GM21515 (cell line): ENCODE measurements around the gene C2orf81.
"Not testable (repeated sequence)": the region's sequence is repeated elsewhere in the genome, so short reads cannot be mapped to it uniquely, and the experiment has no call there.

Experiments used
- ATAC-seq: cut with Tn5 transposase; IDR thresholded peaks from one replicate; pipeline ENCODE4 v1.9.1; 2021; ENCODE audit not compliant: unreplicated experiment

Gene C2orf81

DNA sequence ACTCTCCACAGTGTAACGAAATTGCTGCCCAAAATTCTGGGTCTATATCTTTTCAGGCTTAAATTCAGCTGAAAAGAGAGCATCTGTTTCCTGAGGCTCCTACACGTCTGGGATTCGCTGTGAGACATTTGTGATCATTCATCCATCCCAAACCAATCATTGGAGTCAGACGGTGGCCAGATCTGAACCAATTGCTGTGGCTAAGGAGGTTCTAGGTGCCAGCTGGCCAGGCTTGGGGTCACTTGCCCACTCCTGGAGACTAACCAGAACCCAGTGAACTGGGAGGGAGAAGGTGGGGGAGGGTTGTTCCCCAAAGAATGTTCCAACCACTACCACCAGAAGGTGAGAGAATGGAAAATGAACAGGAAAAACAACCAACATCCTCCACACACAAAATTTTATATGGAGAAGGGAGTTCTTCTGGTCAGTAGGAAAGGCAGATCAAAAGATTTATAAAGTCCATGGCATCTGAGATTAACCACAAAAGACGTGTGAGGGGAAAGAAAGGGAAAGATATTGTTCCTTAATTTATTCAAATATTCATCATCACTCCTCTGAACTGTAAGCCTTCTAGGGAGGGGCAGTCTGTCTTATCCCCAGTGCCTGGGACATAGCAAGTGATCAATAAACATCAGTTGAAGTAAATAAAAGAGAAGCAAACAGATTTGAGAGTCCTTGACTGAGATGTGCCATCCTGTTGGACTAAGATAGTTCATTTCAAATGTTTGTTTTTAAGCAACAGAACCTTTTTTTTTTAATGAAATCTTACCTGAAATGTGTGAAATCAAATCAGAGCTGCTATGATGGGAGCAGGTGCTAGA, 23.3 kb upstream of the C2orf81 start:
- no peak for ATAC-seq

- ATAC-seq: not testable (repeated sequence)
Observed at GRCh38 chr2:74442483-74443297, 21.3 kb upstream of the C2orf81 start.

DNA sequence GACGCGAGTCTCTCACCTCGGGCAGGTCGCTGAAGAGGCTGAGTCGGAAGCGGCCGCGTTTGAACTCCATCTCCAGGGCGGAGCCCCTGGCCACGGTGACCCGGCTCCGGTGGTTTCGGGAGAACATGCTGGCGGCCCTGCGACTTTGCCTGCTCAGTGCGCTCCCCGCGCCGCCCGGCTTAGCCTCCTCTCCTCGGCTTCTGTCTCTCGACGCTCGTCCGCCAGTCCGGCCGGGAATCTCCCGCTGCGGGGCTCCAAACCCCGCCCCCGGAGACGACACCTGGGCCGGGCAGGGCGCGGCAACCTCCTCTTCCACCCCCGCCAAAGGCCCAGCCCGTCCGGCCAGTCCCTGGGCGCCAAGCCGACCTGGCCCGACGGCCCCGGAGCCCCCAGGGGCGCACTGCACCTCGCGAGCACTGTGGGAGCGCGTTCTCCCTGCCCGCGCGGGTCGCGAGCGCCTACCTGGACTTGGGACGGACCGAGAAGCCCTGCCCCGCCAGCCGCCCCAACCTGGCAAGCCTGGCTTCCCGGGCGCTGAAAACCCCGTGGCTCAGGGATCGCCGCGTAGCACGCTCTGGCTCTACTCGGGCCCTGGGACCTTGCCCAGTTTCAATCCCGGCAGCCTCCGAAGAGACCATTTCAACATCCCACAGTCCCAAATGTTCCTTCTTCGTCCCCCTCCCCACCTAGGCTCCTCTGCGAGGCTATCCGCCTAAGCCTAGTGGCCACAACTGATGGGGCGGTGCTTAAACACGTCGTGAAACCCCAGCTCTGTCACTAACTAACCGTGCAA, 20.5 kb upstream of the C2orf81 start, which contains the start of gene RTKN:
Gene RTKN, minus strand, starts transcription at position 248 of the 793 bp plus-strand sequence. Its CDS starts 121 bp downstream, at position 127.
- ATAC-seq: no peak

DNA sequence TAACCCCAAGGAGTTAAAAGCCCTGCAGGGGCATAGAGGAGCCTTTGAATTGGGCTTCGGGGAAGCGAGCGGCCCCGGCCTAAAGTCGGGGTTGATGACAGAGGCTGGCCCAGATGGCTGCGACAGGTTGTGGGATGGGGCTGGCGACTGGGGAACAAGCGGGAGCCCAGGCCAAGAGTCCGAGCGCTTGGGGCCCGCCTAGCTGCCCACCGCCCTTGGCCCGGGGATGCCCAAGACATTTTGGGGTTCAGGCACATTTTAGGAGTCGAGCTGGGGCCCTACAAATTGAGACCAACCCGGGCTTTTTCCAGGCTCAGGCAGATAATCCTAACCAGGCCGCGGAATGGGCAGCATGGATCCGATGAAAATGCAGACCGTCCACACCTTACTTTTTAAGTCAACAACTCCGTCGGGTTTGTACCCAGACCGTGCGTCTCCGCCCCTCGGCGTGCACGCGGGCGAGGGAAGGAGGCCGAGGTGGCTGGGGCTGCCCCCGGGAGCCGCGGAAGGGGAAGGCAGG, 19.8 kb upstream of the C2orf81 start:
- ATAC-seq: no peak

- ATAC-seq: peak; percentile 79
Observed at GRCh38 chr2:74440378-74441169, 19.2 kb upstream of the C2orf81 start.

GRCh38 chr2:74439803-74440377, 18.5 kb upstream of the C2orf81 start:
- ATAC-seq: no peak

- ATAC-seq: no peak
Observed at GRCh38 chr2:74439373-74439772, 18.0 kb upstream of the C2orf81 start.

DNA sequence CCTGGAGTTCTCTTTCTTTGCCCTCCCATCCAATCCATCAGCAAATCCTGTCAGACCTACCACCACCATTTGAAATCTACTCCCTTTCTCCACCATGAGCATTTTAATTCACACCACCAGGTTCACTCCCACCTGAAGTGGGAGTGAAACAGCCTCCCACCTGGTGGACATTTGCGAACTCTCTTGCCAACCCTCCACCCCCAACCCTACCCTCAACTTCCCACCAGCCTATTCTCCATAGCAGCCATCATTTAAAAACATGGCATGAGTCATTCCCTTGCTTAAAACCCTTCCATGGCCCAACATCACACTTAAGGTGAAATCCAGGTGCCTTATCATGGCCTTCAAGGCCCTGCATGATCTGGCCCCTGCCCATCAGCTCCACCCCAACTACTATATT, 16.8 kb upstream of the C2orf81 start:
- no peak for ATAC-seq

DNA sequence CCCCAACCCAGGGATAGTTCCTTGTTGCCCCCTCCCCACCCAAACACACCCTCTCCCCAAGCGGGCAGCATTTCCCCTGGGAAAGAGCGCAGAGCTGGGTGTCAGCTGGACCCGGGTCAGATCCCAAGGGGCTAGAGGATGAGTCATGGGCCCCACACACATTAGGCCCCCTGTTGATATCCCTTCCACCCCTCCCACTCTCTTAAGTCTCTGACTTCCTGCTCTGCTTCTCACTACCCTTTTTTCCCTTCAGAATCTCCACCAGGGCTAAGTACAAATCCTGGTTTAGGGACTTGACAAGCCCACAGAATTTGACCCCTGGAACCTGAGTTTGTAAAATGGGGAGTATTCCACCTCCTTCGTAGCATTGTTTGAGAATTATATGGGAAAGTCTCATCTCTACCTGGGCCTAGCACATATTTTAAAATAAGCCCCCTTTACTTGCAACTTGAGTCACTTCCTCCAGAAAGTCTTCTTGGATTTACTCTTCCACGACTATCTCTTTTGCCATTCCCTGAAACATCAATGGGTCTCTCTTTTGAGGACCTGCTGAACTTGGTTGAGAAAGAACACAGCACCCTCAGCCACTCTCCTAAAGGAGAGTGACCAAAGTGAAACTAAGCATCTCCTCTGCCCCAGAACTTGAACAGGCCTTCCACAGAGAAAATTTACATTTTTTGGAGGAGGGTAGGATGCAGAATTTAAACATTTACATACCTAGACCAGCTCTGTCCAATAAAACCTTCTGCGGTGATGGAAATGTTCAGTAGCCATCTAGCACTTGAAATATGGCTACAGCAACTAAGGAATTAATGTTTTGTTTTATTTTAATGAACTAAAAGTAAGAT, 15.7 kb upstream of the C2orf81 start:
- no peak for ATAC-seq

DNA sequence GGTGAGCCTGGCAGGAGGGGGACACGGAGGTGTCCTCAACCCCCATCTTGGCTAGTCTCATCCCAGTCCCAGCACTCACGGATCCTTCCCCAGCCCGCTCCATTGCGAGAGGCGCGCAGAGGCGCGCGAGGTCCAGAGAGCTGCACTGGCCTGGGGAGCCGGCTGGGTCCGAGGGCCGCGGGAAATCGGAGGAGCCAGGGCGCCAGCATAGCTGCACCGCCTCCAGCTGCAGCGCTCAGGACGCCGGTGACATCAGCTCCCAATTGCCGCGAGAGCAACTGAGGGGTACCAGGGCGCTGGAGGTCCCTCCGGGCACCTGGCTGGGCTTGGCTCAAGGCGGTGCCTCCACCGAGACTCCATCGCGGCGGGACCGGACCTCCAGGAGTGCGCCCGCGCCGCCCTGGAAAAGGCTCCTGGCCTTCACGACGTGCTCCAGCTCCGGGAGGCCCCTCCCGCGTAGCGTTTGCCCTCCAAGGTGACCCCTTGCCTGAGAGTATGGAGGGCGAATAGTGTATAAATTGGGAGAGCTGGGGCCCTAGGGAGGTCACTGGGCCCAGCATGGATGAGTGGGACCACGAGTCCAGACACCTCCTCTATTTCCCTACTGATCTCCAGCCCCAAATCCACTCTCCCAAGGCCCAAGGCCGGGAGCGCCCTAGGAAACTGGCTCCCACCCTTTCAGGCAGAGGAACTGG, 14.8 kb upstream of the C2orf81 start:
- no peak for ATAC-seq

DNA sequence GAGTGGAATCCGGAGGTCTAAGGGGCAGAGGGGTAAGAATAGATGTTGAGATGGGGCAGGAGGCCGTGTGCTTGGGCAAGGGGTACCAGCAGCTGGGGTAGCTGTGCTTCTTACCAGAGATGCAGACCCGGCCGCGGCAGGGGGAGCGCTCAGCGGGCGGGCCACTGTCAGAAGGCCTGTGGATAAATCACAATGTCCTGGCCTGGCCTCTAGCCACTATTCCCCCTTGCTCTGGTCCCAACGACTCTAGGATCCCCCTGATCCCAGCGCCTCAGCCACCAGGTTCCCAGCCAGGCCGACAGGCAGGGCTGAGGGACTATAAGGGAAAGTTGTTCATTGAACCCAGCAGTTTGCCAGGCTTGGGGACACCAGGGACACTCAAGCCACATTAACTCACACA, 9.1 kb upstream of the C2orf81 start:
- ATAC-seq: no peak

DNA sequence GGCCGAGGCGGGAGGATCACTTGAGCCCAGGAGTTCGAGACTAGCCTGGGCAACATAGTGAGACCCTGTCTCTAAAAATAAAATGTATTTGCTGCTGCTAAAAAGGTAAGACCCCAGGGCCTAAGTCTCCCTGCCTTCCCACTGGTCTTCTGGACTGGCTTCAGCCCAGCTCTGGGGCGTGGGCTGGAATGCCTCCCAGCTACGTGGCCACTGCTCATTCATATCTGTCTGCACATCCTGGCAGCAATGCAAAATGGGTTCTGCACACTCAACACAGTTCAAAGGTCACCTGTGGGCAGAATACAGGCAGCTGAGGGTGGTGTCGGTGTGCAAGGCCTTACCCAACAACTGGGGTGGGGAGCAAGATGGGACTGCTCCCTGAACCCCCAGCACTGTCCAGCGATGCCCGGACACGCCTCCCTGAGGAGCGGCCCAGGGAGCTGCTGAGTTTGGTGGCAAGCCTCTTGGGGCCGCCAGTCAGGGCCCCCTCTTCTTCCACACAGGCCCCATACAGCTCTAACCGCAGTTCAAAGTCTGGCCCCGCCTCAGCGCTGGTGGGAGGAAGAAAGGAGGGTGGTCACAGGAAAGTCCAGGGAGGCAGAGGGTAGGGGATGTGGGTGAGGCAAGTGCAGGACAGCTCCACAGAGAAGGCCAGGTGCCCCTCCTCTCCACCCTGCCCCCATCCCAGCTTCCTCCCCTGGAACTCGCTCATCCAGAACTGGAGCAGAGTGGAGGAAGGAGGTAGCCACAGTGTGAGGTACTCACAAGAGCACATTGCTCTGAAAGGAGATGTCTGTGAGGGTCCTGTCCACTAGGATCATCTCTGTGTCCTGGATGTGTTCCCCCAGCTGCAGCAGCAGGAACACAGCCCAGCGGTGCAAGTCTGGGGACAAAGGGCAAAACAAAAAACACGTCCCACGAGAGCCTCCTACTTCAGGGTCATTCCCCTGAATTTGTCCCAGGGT, 8.3 kb upstream of the C2orf81 start:
- ATAC-seq: no peak

DNA sequence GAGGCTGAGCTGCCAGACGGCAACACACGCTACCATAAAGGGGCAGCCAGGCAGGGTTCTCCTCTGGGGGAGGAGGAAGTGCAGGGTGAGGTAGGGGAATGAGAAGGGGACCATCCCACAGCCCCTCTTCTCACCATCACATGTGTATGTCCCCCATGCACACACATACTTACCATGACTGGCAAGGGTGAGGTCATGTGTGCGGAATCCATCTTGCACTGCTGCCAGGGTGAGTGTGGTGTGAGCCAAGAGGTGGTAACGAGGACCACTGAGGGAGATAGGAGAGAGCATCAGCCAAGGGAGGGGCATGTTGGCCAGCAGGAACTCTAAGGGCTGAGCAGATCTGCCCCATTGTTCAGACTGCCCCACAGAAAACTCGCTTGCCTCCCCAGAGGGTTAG, 7.3 kb upstream of the C2orf81 start:
- no peak for ATAC-seq

DNA sequence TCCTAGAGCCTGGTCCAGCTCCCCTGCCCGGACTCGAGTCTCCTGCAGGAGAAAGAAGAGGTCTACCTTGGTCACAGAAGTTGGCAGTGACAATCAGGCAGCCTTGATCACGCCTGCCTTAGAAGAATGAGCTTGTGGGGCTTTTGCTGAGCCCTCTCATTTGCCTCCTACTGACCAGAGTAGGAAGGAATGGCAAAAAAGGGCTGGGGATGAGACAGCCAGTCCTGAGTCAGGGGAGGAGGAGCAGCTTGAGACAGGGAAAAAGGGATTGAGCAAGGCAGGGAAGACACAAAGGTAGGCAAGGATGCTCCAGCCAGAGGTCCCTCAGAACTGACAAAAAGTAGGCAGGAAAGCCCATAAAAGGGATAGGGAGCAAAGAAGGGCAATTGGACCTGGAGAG, 6.1 kb upstream of the C2orf81 start:
- no peak for ATAC-seq

DNA sequence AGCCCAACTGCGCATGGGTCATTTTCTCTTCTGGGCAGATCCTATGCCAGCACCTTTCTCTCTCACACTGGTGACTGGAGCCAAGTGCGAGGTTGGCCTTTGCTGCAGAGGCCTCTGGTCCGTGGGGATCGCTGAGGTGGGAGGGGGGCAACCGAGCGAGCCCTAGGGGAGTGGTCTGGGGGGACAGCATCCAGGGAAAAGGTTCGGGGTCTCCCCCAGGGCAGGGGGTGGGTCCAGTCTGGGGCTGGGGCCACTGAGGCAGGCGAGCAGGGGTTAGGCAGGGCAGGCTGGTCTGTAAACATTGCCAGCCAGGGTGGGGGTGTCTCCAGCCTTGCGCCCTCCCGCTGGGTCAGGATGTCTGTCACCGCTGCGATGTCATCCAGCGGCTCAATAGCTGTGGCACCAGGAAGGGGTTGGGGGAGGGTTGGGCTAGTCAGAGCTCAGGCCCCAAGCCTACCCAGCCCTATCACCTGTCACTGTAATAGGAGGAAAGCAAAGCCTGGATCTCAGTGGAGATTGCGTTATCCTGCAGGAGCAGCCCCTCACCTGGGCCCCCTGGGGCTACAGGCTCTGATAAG, 4.9 kb upstream of the C2orf81 start:
- no peak for ATAC-seq

GRCh38 chr2:74425523-74425922, 4.1 kb upstream of the C2orf81 start:
- ATAC-seq: no peak

- no peak for ATAC-seq
Observed at GRCh38 chr2:74424995-74425406, 3.6 kb upstream of the C2orf81 start.
